Stimulated activated naive CD8-positive, alpha-beta T cell treated with anti-CD3 and anti-CD28 coated beads, Interleukin-15, Interleukin-2, amounts not matched to agents 100 ng/mL and 50 ng/mL, for 24 hours (primary cell): ENCODE results near the gene NUDT2.
"Not testable (repeated sequence)": the region's sequence is repeated elsewhere in the genome, so short reads cannot be mapped to it uniquely, and the experiment has no call there.

Source experiments
- H3K27ac Mint-ChIP-seq: one replicate; pipeline ENCODE4 v1.8.0; 2021; ENCODE audit warnings: mild to moderate bottlenecking, mixed read lengths
- H3K27me3 Mint-ChIP-seq: one replicate; pipeline ENCODE4 v1.8.0; 2021; ENCODE audit warnings: mixed read lengths
- H3K36me3 Mint-ChIP-seq: one replicate; pipeline ENCODE4 v1.8.0; 2021; ENCODE audit warnings: low read depth, mixed read lengths
- H3K4me1 Mint-ChIP-seq: one replicate; pipeline ENCODE4 v1.8.0; 2021; ENCODE audit warnings: low read depth, mixed read lengths
- H3K4me3 Mint-ChIP-seq: one replicate; pipeline ENCODE4 v1.8.0; 2021; ENCODE audit warnings: mild to moderate bottlenecking, mixed read lengths
- H3K9me3 Mint-ChIP-seq: one replicate; pipeline ENCODE4 v1.8.0; 2021; ENCODE audit warnings: mixed read lengths

NUDT2 gene

GRCh38 chr9:34328500-34328986 is 826 bp upstream of the NUDT2 start:
- H3K36me3 Mint-ChIP-seq, result no peaks in the 10 kb centered on the region
- H3K27me3 Mint-ChIP-seq, result no peaks in the 10 kb centered on the region
- peak overlapping the region; percentile 98 for H3K4me3 Mint-ChIP-seq

GRCh38 chr9:34331196-34331595 is 1.8 kb downstream of the NUDT2 start:
- Mint-ChIP-seq H3K4me1 (peaks cover 59% of the 10 kb centered on the region), H3K27ac (no peak overlapping the region), H3K4me3 (no peak overlapping the region), H3K27me3 (no peaks in the 10 kb centered on the region), H3K9me3 (no peaks in the 10 kb centered on the region), H3K36me3 (no peaks in the 10 kb centered on the region)

More at GRCh38 chr9:34328500-34328986, 826 bp upstream of the NUDT2 start:
- Mint-ChIP-seq H3K4me1 (peaks cover 44% of the 10 kb centered on the region), H3K9me3 (no peaks in the 10 kb centered on the region), H3K27ac (peak overlapping the region; percentile 97)

GRCh38 chr9:34332076-34332964 is 3.0 kb downstream of the NUDT2 start:
- H3K27ac Mint-ChIP-seq, result no peak overlapping the region
- H3K4me1 Mint-ChIP-seq, result peaks cover 59% of the 10 kb centered on the region
- no peaks in the 10 kb centered on the region for H3K9me3 Mint-ChIP-seq
- no peaks in the 10 kb centered on the region for H3K27me3 Mint-ChIP-seq
- H3K36me3 Mint-ChIP-seq, result no peaks in the 10 kb centered on the region
- H3K4me3 Mint-ChIP-seq, result no peak overlapping the region

- H3K27me3 Mint-ChIP-seq, result no peaks in the 10 kb centered on the region
- H3K4me1 Mint-ChIP-seq, result peaks cover 52% of the 10 kb centered on the region
- no peaks in the 10 kb centered on the region for H3K9me3 Mint-ChIP-seq
- peaks cover 4% of the 10 kb centered on the region for H3K36me3 Mint-ChIP-seq
- no peak overlapping the region for H3K4me3 Mint-ChIP-seq
- H3K27ac Mint-ChIP-seq, result peak overlapping the region; percentile 57
These were observed 4.5 kb downstream of the NUDT2 start for GRCh38 chr9:34333836-34334235.

- Mint-ChIP-seq H3K9me3 (no peaks in the 10 kb centered on the region), H3K27me3 (no peaks in the 10 kb centered on the region), H3K27ac (no peak overlapping the region), H3K4me1 (peaks cover 47% of the 10 kb centered on the region), H3K36me3 (peaks cover 7% of the 10 kb centered on the region), H3K4me3 (no peak overlapping the region)
These were observed 5.0 kb downstream of the NUDT2 start for GRCh38 chr9:34334337-34334824.

GRCh38 chr9:34334916-34335315 is 5.5 kb downstream of the NUDT2 start:
- Mint-ChIP-seq H3K36me3 (peaks cover 10% of the 10 kb centered on the region), H3K4me1 (peaks cover 43% of the 10 kb centered on the region), H3K27me3 (no peaks in the 10 kb centered on the region), H3K27ac (no peak overlapping the region), H3K9me3 (no peaks in the 10 kb centered on the region), H3K4me3 (no peak overlapping the region)

GRCh38 chr9:34335376-34335775 is 6.0 kb downstream of the NUDT2 start:
- peaks cover 15% of the 10 kb centered on the region for H3K36me3 Mint-ChIP-seq
- no peak overlapping the region for H3K27ac Mint-ChIP-seq
- H3K4me1 Mint-ChIP-seq, result peaks cover 39% of the 10 kb centered on the region
- H3K9me3 Mint-ChIP-seq, result no peaks in the 10 kb centered on the region
- H3K27me3 Mint-ChIP-seq, result no peaks in the 10 kb centered on the region
- no peak overlapping the region for H3K4me3 Mint-ChIP-seq

GRCh38 chr9:34337403-34337802 is 8.0 kb downstream of the NUDT2 start:
- Mint-ChIP-seq H3K4me1 (peaks cover 20% of the 10 kb centered on the region), H3K36me3 (peaks cover 16% of the 10 kb centered on the region), H3K27me3 (no peaks in the 10 kb centered on the region), H3K4me3 (no peak overlapping the region), H3K9me3 (no peaks in the 10 kb centered on the region), H3K27ac (no peak overlapping the region)

GRCh38 chr9:34338079-34338478 is 8.7 kb downstream of the NUDT2 start:
- H3K36me3 Mint-ChIP-seq, result peaks cover 18% of the 10 kb centered on the region
- not testable (repeated sequence) for H3K27ac Mint-ChIP-seq, H3K9me3 Mint-ChIP-seq, H3K4me3 Mint-ChIP-seq, H3K27me3 Mint-ChIP-seq
- H3K4me1 Mint-ChIP-seq, result peaks cover 16% of the 10 kb centered on the region

GRCh38 chr9:34338665-34339385 is 9.5 kb downstream of the NUDT2 start:
- Mint-ChIP-seq H3K36me3 (peaks cover 25% of the 10 kb centered on the region), H3K27ac (no peak overlapping the region)

GRCh38 chr9:34341659-34342295 is 12.4 kb downstream of the NUDT2 start:
- Mint-ChIP-seq H3K27ac (no peak overlapping the region), H3K4me1 (no peaks in the 10 kb centered on the region), H3K4me3 (no peak overlapping the region)

More at GRCh38 chr9:34338665-34339385, 9.5 kb downstream of the NUDT2 start:
- H3K9me3 Mint-ChIP-seq, result no peaks in the 10 kb centered on the region
- H3K27me3 Mint-ChIP-seq, result no peaks in the 10 kb centered on the region
- peaks cover 14% of the 10 kb centered on the region for H3K4me1 Mint-ChIP-seq
- H3K4me3 Mint-ChIP-seq, result no peak overlapping the region

GRCh38 chr9:34343090-34343489 is 13.7 kb downstream of the NUDT2 start:
- Mint-ChIP-seq H3K9me3 (no peaks in the 10 kb centered on the region), H3K27ac (no peak overlapping the region), H3K4me1 (no peaks in the 10 kb centered on the region), H3K36me3 (peaks cover 25% of the 10 kb centered on the region), H3K27me3 (no peaks in the 10 kb centered on the region), H3K4me3 (no peak overlapping the region)

More at GRCh38 chr9:34341659-34342295, 12.4 kb downstream of the NUDT2 start:
- Mint-ChIP-seq H3K9me3 (no peaks in the 10 kb centered on the region), H3K27me3 (no peaks in the 10 kb centered on the region), H3K36me3 (peaks cover 25% of the 10 kb centered on the region)

GRCh38 chr9:34343605-34344004 is 14.2 kb downstream of the NUDT2 start:
- Mint-ChIP-seq H3K4me3 (no peak overlapping the region), H3K27me3 (no peaks in the 10 kb centered on the region), H3K27ac (no peak overlapping the region), H3K36me3 (peaks cover 23% of the 10 kb centered on the region), H3K4me1 (no peaks in the 10 kb centered on the region), H3K9me3 (no peaks in the 10 kb centered on the region)

- peaks cover 20% of the 10 kb centered on the region for H3K36me3 Mint-ChIP-seq
- H3K9me3 Mint-ChIP-seq, result no peaks in the 10 kb centered on the region
- no peaks in the 10 kb centered on the region for H3K4me1 Mint-ChIP-seq
- no peak overlapping the region for H3K4me3 Mint-ChIP-seq
- no peaks in the 10 kb centered on the region for H3K27me3 Mint-ChIP-seq
- no peak overlapping the region for H3K27ac Mint-ChIP-seq
These were observed 17.8 kb downstream of the NUDT2 start for GRCh38 chr9:34346873-34347799.
